Measurements from ENCODE around the gene RANBP2. TPM values are rescaled to one million over a fixed set of nuclear protein-coding genes. Genes with fewer than 3 reads are reported as not detected.
"Not testable (repeated sequence)": the region's sequence is repeated elsewhere in the genome, so short reads cannot be mapped to it uniquely, and the experiment has no call there.

Gene RANBP2
- total RNA-seq, 4 donors from 2014 or later: 31.8 to 122 (median 103) TPM

- no peak for DNase-seq
- Histone ChIP-seq H3K9me3 (no peaks in the 10 kb centered on the region), H3K4me3 (no peak overlapping the region), H3K27ac (no peak overlapping the region), H3K36me3 (no peaks in the 10 kb centered on the region), H3K27me3 (no peaks in the 10 kb centered on the region), H3K4me1 (no peaks in the 10 kb centered on the region)
- intact Hi-C loops (cut with DNase I; ENCODE audit: low total_unique reads): no loop called here
- no peak for TF ChIP-seq POLR2A (IDR thresholded peaks at IDR 0.05)
Observed at GRCh38 chr2:108691447-108691846, 27.8 kb upstream of the RANBP2 start.

- no peaks in the 10 kb centered on the region for H3K36me3 ChIP-seq
- intact Hi-C loops (cut with DNase I; ENCODE audit: low total_unique reads): no loop called here
- no peak overlapping the region for H3K27ac ChIP-seq
Observed at GRCh38 chr2:108701208-108701607, 18.1 kb upstream of the RANBP2 start.

GRCh38 chr2:108701806-108702205 is 17.5 kb upstream of the RANBP2 start:
- no peaks in the 10 kb centered on the region for H3K9me3 ChIP-seq
- no peaks in the 10 kb centered on the region for H3K27me3 ChIP-seq
- no peak overlapping the region for H3K4me3 ChIP-seq
- H3K36me3 ChIP-seq: no peaks in the 10 kb centered on the region
- H3K27ac ChIP-seq: no peak overlapping the region
- intact Hi-C loops (cut with DNase I; ENCODE audit: low total_unique reads): no loop called here
- no peaks in the 10 kb centered on the region for H3K4me1 ChIP-seq
- no peak for TF ChIP-seq POLR2A (IDR thresholded peaks at IDR 0.05)
- no peak for TF ChIP-seq CTCF (IDR thresholded peaks at IDR 0.05)
- no peak for DNase-seq

More at GRCh38 chr2:108701208-108701607, 18.1 kb upstream of the RANBP2 start:
- Histone ChIP-seq H3K9me3 (no peaks in the 10 kb centered on the region), H3K4me3 (no peak overlapping the region), H3K4me1 (no peaks in the 10 kb centered on the region), H3K27me3 (no peaks in the 10 kb centered on the region)
- DNase-seq: no peak
- TF ChIP-seq CTCF (IDR thresholded peaks at IDR 0.05) (no peak), POLR2A (IDR thresholded peaks at IDR 0.05) (no peak)

GRCh38 chr2:108704871-108705270 is 14.4 kb upstream of the RANBP2 start:
- intact Hi-C loops (cut with DNase I; ENCODE audit: low total_unique reads): no loop called here
- Histone ChIP-seq H3K9me3 (no peaks in the 10 kb centered on the region), H3K4me3 (no peak overlapping the region), H3K36me3 (no peaks in the 10 kb centered on the region), H3K27me3 (no peaks in the 10 kb centered on the region), H3K27ac (no peak overlapping the region), H3K4me1 (no peaks in the 10 kb centered on the region)
- TF ChIP-seq POLR2A (IDR thresholded peaks at IDR 0.05): no peak
- no peak for TF ChIP-seq CTCF (IDR thresholded peaks at IDR 0.05)
- DNase-seq: no peak

- H3K27me3 ChIP-seq: no peaks in the 10 kb centered on the region
- intact Hi-C loops (cut with DNase I; ENCODE audit: low total_unique reads): no loop called here
- H3K36me3 ChIP-seq: no peaks in the 10 kb centered on the region
- DNase-seq: no peak
- TF ChIP-seq POLR2A (IDR thresholded peaks at IDR 0.05) (no peak), CTCF (IDR thresholded peaks at IDR 0.05) (no peak)
- no peak overlapping the region for H3K4me3 ChIP-seq
- H3K27ac ChIP-seq: no peak overlapping the region
- H3K9me3 ChIP-seq: no peaks in the 10 kb centered on the region
- no peaks in the 10 kb centered on the region for H3K4me1 ChIP-seq
Observed at GRCh38 chr2:108707300-108707699, 12.0 kb upstream of the RANBP2 start.

- DNase-seq; intact Hi-C loops (cut with DNase I; ENCODE audit: low total_unique reads); H3K9me3 ChIP-seq; H3K4me1 ChIP-seq; H3K27ac ChIP-seq; H3K4me3 ChIP-seq; H3K27me3 ChIP-seq; H3K36me3 ChIP-seq: not testable (repeated sequence)
Observed at GRCh38 chr2:108716971-108717370, 2.3 kb upstream of the RANBP2 start.

- H3K9me3 ChIP-seq; H3K4me3 ChIP-seq; intact Hi-C loops (cut with DNase I; ENCODE audit: low total_unique reads); DNase-seq; H3K36me3 ChIP-seq; H3K27me3 ChIP-seq; H3K27ac ChIP-seq; H3K4me1 ChIP-seq: not testable (repeated sequence)
Observed at GRCh38 chr2:108726048-108726447, 6.8 kb downstream of the RANBP2 start.

- H3K27ac ChIP-seq; H3K9me3 ChIP-seq; intact Hi-C loops (cut with DNase I; ENCODE audit: low total_unique reads); H3K36me3 ChIP-seq; H3K27me3 ChIP-seq; DNase-seq; H3K4me3 ChIP-seq; H3K4me1 ChIP-seq: not testable (repeated sequence)
Observed at GRCh38 chr2:108734656-108735055, 15.4 kb downstream of the RANBP2 start.

- DNase-seq; H3K27me3 ChIP-seq; H3K4me3 ChIP-seq; intact Hi-C loops (cut with DNase I; ENCODE audit: low total_unique reads); H3K36me3 ChIP-seq; H3K27ac ChIP-seq; H3K9me3 ChIP-seq; H3K4me1 ChIP-seq: not testable (repeated sequence)
Observed at GRCh38 chr2:108757973-108758372, 38.7 kb downstream of the RANBP2 start.

- H3K27me3 ChIP-seq; H3K4me1 ChIP-seq; H3K36me3 ChIP-seq; DNase-seq; H3K27ac ChIP-seq; H3K4me3 ChIP-seq; intact Hi-C loops (cut with DNase I; ENCODE audit: low total_unique reads); H3K9me3 ChIP-seq: not testable (repeated sequence)
Observed at GRCh38 chr2:108762618-108763017, 43.3 kb downstream of the RANBP2 start.
